Right atrium auricular region (tissue), 2 donors: ENCODE data around the gene SPG11. TPM values are rescaled to one million over a fixed set of nuclear protein-coding genes. Genes with fewer than 3 reads are reported as not detected.
"Not testable (repeated sequence)": the region's sequence is repeated elsewhere in the genome, so short reads cannot be mapped to it uniquely, and the experiment has no call there.

ENCODE experiments used
- DNase-seq: peaks from one replicate; pipeline ENCODE4 v3.0.0-alpha.2; 2019; ENCODE audit warnings: low spot score
- H3K27ac ChIP-seq, 2 donors: fragments of 200-600 bp; sonication (generic); 1 replicate in 1 of 2; 2 replicates in 1 of 2; pipeline ENCODE4 v1.5.1; 2016 to 2019
- H3K27me3 ChIP-seq, 2 donors: fragments of 200-600 bp; sonication (generic); one replicate each; pipeline versions ENCODE4 v1.5.1 to v1.6.0; 2017 to 2019
- H3K36me3 ChIP-seq: fragments of 200-600 bp; sonication (generic); one replicate; pipeline ENCODE4 v1.5.1; 2016
- H3K4me1 ChIP-seq, 2 donors: fragments of 200-600 bp; sonication (generic); one replicate each; pipeline versions ENCODE4 v1.5.1 to v1.6.0; 2017 to 2019
- H3K4me3 ChIP-seq, 2 donors: fragments of 200-600 bp; sonication (generic); 1 replicate in 1 of 2; 2 replicates in 1 of 2; pipeline ENCODE4 v1.5.1; 2017 to 2019; ENCODE audit warnings: mild to moderate bottlenecking in 1 of 2, moderate library complexity in 1 of 2
- H3K9me3 ChIP-seq, 2 donors: fragments of 200-600 bp; sonication (generic); one replicate each; pipeline ENCODE4 v1.5.1; 2019
- total RNA-seq, 2 donors: library from RNA; depleted of rRNA; stranded (reverse); fragments of >200 nt; gene quantifications; one replicate each; pipeline ENCODE4 v1.1.0, GENCODE V29; 2016
- TF ChIP-seq, protein P1 (sequence below), 2 donors: fragments of 200-600 bp; sonication (generic); IDR thresholded peaks; one replicate each; pipeline ENCODE4 v1.5.1; 2019; ENCODE audit warnings: antibody characterized with exemption in 2 of 2

Gene SPG11
- total RNA-seq, 2 donors from 2014 or later = 34.2 to 40.1 TPM

DNA sequence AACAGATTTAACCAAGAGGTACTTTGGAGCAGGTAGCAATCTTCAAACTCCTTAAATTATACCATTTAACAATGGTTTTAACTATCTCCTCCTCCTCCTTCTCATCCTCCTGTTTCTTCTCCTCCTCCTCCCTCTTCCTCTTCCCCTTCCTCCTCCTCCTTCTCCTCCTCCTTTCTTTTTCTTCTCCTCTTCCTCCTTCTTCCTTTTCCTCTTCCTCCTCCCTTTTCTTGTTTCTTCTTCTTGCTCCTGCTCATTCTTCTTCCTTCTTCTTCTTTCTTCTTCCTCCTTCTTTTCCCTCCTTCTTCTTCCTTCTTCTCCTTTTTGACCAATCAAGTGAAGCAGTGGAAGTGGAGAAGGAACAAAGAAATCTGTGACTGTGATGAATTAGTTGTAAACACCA lies 33.6 kb upstream of the SPG11 start:
- H3K4me3 ChIP-seq = no peak overlapping the region
- H3K27me3 ChIP-seq = no peaks in the 10 kb centered on the region
- H3K36me3 ChIP-seq = no peaks in the 10 kb centered on the region
- DNase-seq = no peak
- no peak overlapping the region for H3K27ac ChIP-seq
- H3K9me3 ChIP-seq = no peaks in the 10 kb centered on the region
- TF ChIP-seq, protein P1, sequence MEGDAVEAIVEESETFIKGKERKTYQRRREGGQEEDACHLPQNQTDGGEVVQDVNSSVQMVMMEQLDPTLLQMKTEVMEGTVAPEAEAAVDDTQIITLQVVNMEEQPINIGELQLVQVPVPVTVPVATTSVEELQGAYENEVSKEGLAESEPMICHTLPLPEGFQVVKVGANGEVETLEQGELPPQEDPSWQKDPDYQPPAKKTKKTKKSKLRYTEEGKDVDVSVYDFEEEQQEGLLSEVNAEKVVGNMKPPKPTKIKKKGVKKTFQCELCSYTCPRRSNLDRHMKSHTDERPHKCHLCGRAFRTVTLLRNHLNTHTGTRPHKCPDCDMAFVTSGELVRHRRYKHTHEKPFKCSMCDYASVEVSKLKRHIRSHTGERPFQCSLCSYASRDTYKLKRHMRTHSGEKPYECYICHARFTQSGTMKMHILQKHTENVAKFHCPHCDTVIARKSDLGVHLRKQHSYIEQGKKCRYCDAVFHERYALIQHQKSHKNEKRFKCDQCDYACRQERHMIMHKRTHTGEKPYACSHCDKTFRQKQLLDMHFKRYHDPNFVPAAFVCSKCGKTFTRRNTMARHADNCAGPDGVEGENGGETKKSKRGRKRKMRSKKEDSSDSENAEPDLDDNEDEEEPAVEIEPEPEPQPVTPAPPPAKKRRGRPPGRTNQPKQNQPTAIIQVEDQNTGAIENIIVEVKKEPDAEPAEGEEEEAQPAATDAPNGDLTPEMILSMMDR (IDR thresholded peaks at IDR 0.05) = no peak
- H3K4me1 ChIP-seq = no peaks in the 10 kb centered on the region

DNA sequence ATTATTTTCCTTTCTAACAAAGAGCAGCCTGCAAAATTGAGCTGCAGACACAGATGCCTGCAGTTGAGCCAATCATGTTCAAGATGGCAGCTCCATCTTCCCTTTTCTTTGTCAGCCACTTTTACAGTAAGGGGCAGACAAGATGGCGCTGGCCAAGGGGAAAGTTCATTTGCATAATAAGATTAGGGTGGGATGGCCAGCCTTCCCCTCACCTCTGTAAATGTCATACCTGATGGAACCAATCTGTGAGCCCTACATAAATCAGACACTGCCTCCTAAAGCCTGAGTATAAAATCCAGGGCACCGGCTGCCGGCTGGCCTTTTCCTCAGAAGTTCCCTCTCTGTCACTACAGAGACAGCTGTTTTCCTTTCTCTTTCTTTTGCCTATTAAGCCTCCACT lies 31.8 kb upstream of the SPG11 start:
- DNase-seq = no peak
- H3K27ac ChIP-seq = no peak overlapping the region

GRCh38 chr15:44694416-44694815 lies 31.0 kb upstream of the SPG11 start:
- Histone ChIP-seq H3K27me3 (no peaks in the 10 kb centered on the region), H3K4me1 (no peaks in the 10 kb centered on the region), H3K27ac (no peak overlapping the region), H3K36me3 (no peaks in the 10 kb centered on the region), H3K4me3 (no peak overlapping the region), H3K9me3 (no peaks in the 10 kb centered on the region)
- TF ChIP-seq, protein P1 (IDR thresholded peaks at IDR 0.05) = no peak
- DNase-seq = no peak

More for the DNA sequence above, 31.8 kb upstream of the SPG11 start:
- TF ChIP-seq, protein P1 (IDR thresholded peaks at IDR 0.05) = no peak
- Histone ChIP-seq H3K27me3 (no peaks in the 10 kb centered on the region), H3K4me3 (no peak overlapping the region), H3K4me1 (no peaks in the 10 kb centered on the region), H3K9me3 (no peaks in the 10 kb centered on the region), H3K36me3 (no peaks in the 10 kb centered on the region)

GRCh38 chr15:44692659-44693058 lies 29.2 kb upstream of the SPG11 start:
- TF ChIP-seq, protein P1 (IDR thresholded peaks at IDR 0.05) = no peak

GRCh38 chr15:44690245-44690644 lies 26.8 kb upstream of the SPG11 start:
- not testable (repeated sequence) for H3K36me3 ChIP-seq, H3K9me3 ChIP-seq, H3K4me1 ChIP-seq, H3K27ac ChIP-seq, H3K4me3 ChIP-seq, DNase-seq, H3K27me3 ChIP-seq

More at GRCh38 chr15:44692659-44693058, 29.2 kb upstream of the SPG11 start:
- Histone ChIP-seq H3K27me3 (no peaks in the 10 kb centered on the region), H3K36me3 (no peaks in the 10 kb centered on the region), H3K4me1 (no peaks in the 10 kb centered on the region), H3K4me3 (no peak overlapping the region), H3K9me3 (no peaks in the 10 kb centered on the region), H3K27ac (no peak overlapping the region)
- DNase-seq = no peak

DNA sequence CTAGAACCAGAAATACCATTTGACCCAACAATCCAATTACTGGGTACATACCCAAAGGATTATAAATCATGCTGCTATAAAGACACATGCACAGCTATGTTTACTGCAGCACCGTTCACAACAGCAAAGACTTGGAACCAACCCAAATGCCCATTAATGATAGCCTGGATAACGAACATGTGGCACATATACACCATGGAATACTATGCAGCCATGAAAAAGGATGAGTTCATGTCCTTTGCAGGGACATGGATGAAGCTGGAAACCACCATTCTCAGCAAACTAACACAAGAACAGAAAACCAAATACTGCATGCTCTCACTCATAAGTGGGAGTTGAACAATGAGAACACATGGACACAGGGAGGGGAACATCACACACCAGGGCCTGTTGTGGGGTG lies 25.9 kb upstream of the SPG11 start:
- H3K4me3 ChIP-seq, H3K27ac ChIP-seq, H3K27me3 ChIP-seq, H3K36me3 ChIP-seq, DNase-seq, H3K9me3 ChIP-seq, H3K4me1 ChIP-seq: not testable (repeated sequence)

GRCh38 chr15:44682809-44683682 lies 19.6 kb upstream of the SPG11 start:
- not testable (repeated sequence) for DNase-seq, H3K27me3 ChIP-seq, H3K36me3 ChIP-seq, H3K4me3 ChIP-seq, H3K27ac ChIP-seq, H3K9me3 ChIP-seq
- peaks cover 0 to 11% of the 10 kb centered on the region in 2 donors for H3K4me1 ChIP-seq
